Activated CD4-positive, alpha-beta T cell treated with anti-CD3 and anti-CD28 coated beads, Interleukin-2, amount 10 ng/mL, durations not matched to agents 7 days and 5 days (primary cell): ENCODE results near the gene SH3RF3. TPM values are rescaled to one million over a fixed set of nuclear protein-coding genes. Genes with fewer than 3 reads are reported as not detected.

Experiments
- CTCF ChIA-PET: fragments of 350-600 bp; sonication (Branson Sonifier 250); formaldehyde crosslinking; loops from one replicate; lab custom pipeline; 2021; ENCODE audit warnings: antibody characterized with exemption; lab: Charles Lee
- POLR2A ChIA-PET: fragments of 350-600 bp; sonication (Branson Sonifier 250); formaldehyde crosslinking; loops from one replicate; lab custom pipeline; 2021; ENCODE audit warnings: antibody characterized with exemption; lab: Charles Lee
- DNase-seq: peaks from one replicate; pipeline ENCODE4 v3.0.0-alpha.2; 2020
- H3K27ac Mint-ChIP-seq: one replicate; pipeline ENCODE4 v1.8.0; 2021; ENCODE audit warnings: mild to moderate bottlenecking, moderate library complexity, mixed read lengths
- H3K27me3 Mint-ChIP-seq: one replicate; pipeline ENCODE4 v1.8.0; 2021; ENCODE audit warnings: mixed read lengths
- H3K36me3 Mint-ChIP-seq: one replicate; pipeline ENCODE4 v1.8.0; 2021; ENCODE audit warnings: low read depth, mixed read lengths
- H3K4me1 Mint-ChIP-seq: one replicate; pipeline ENCODE4 v1.8.0; 2021; ENCODE audit warnings: mixed read lengths
- H3K4me3 Mint-ChIP-seq: one replicate; pipeline ENCODE4 v1.8.0; 2021; ENCODE audit warnings: mild to moderate bottlenecking, moderate library complexity, mixed read lengths
- H3K9me3 Mint-ChIP-seq: one replicate; pipeline ENCODE4 v1.8.0; 2021; ENCODE audit warnings: mixed read lengths
- total RNA-seq, 2 experiments: library from RNA; stranded (reverse); gene quantifications; one replicate each; pipeline ENCODE4 v1.2.3, GENCODE V29; 2021

Gene SH3RF3
- total RNA-seq, 2 experiments from 2014 or later, result 0.08 to 0.17 TPM

- Mint-ChIP-seq H3K27ac (no peak overlapping the region), H3K27me3 (no peaks in the 10 kb centered on the region), H3K4me3 (no peak overlapping the region), H3K9me3 (peaks cover 3% of the 10 kb centered on the region), H3K4me1 (peaks cover 3% of the 10 kb centered on the region), H3K36me3 (no peaks in the 10 kb centered on the region)
- DNase-seq, result no peak
- ChIA-PET POLR2A (no interaction called here), CTCF (interaction anchor here (0.9 to 1.4 kb wide), 3 partner anchors 24 to 122 kb away, joined by 3 to 9 read pairs (median 4); no protein-coding TSS in a partner anchor)
Observed at GRCh38 chr2:109295070-109295780, 166.2 kb downstream of the SH3RF3 start.

GRCh38 chr2:109295781-109296117, 166.7 kb downstream of the SH3RF3 start:
- ChIA-PET CTCF (no interaction called here), POLR2A (no interaction called here)
- no peaks in the 10 kb centered on the region for H3K36me3 Mint-ChIP-seq
- no peaks in the 10 kb centered on the region for H3K27me3 Mint-ChIP-seq
- H3K4me1 Mint-ChIP-seq, result peaks cover 3% of the 10 kb centered on the region
- H3K4me3 Mint-ChIP-seq, result no peak overlapping the region
- no peak for DNase-seq
- peaks cover 3% of the 10 kb centered on the region for H3K9me3 Mint-ChIP-seq
- H3K27ac Mint-ChIP-seq, result no peak overlapping the region

GRCh38 chr2:109297566-109298490, 168.8 kb downstream of the SH3RF3 start:
- no peak for DNase-seq
- peaks cover 3% of the 10 kb centered on the region for H3K9me3 Mint-ChIP-seq
- H3K36me3 Mint-ChIP-seq, result no peaks in the 10 kb centered on the region
- H3K27ac Mint-ChIP-seq, result no peak overlapping the region
- ChIA-PET POLR2A (no interaction called here), CTCF (interaction anchor here (0.6 kb wide), 1 partner anchor 101 kb away, joined by 5 read pairs; no protein-coding TSS in a partner anchor)
- no peak overlapping the region for H3K4me3 Mint-ChIP-seq
- peaks cover 3% of the 10 kb centered on the region for H3K4me1 Mint-ChIP-seq
- H3K27me3 Mint-ChIP-seq, result no peaks in the 10 kb centered on the region

GRCh38 chr2:109298851-109299250, 169.8 kb downstream of the SH3RF3 start:
- POLR2A ChIA-PET, result no interaction called here
- no peaks in the 10 kb centered on the region for H3K36me3 Mint-ChIP-seq
- H3K9me3 Mint-ChIP-seq, result peaks cover 3% of the 10 kb centered on the region
- no peak for DNase-seq
- CTCF ChIA-PET, result no interaction called here
- peaks cover 3% of the 10 kb centered on the region for H3K4me1 Mint-ChIP-seq
- H3K27me3 Mint-ChIP-seq, result no peaks in the 10 kb centered on the region
- H3K27ac Mint-ChIP-seq, result no peak overlapping the region
- H3K4me3 Mint-ChIP-seq, result no peak overlapping the region

- Mint-ChIP-seq H3K4me1 (peaks cover 2% of the 10 kb centered on the region), H3K27me3 (peaks cover 2% of the 10 kb centered on the region), H3K36me3 (no peaks in the 10 kb centered on the region), H3K9me3 (peaks cover 2% of the 10 kb centered on the region), H3K27ac (no peak overlapping the region), H3K4me3 (no peak overlapping the region)
- ChIA-PET POLR2A (no interaction called here), CTCF (no interaction called here)
- DNase-seq, result no peak
Observed at GRCh38 chr2:109299536-109299935, 170.5 kb downstream of the SH3RF3 start.

- Mint-ChIP-seq H3K4me1 (no peaks in the 10 kb centered on the region), H3K4me3 (no peak overlapping the region), H3K9me3 (no peaks in the 10 kb centered on the region), H3K27ac (no peak overlapping the region), H3K36me3 (no peaks in the 10 kb centered on the region), H3K27me3 (peaks cover 2% of the 10 kb centered on the region)
- ChIA-PET CTCF (no interaction called here), POLR2A (no interaction called here)
- DNase-seq, result no peak
Observed at GRCh38 chr2:109300582-109300981, 171.6 kb downstream of the SH3RF3 start.

- DNase-seq, result no peak
- CTCF ChIA-PET, result interaction anchor here (0.6 kb wide), 2 partner anchors 51 to 667 kb away, joined by 3 read pairs; no protein-coding TSS in a partner anchor
Observed at GRCh38 chr2:109301746-109302145, 172.7 kb downstream of the SH3RF3 start.

GRCh38 chr2:109302319-109302718, 173.3 kb downstream of the SH3RF3 start:
- peaks cover 4% of the 10 kb centered on the region for H3K27me3 Mint-ChIP-seq
- no peak overlapping the region for H3K4me3 Mint-ChIP-seq
- ChIA-PET POLR2A (no interaction called here), CTCF (interaction anchor here (0.6 kb wide), 1 partner anchor 667 kb away, joined by 3 read pairs; no protein-coding TSS in a partner anchor)
- no peaks in the 10 kb centered on the region for H3K36me3 Mint-ChIP-seq
- H3K27ac Mint-ChIP-seq, result no peak overlapping the region
- no peaks in the 10 kb centered on the region for H3K9me3 Mint-ChIP-seq
- no peaks in the 10 kb centered on the region for H3K4me1 Mint-ChIP-seq
- DNase-seq, result no peak

More at GRCh38 chr2:109301746-109302145, 172.7 kb downstream of the SH3RF3 start:
- H3K4me1 Mint-ChIP-seq, result no peaks in the 10 kb centered on the region
- peaks cover 3% of the 10 kb centered on the region for H3K27me3 Mint-ChIP-seq
- no peak overlapping the region for H3K27ac Mint-ChIP-seq
- H3K9me3 Mint-ChIP-seq, result no peaks in the 10 kb centered on the region
- POLR2A ChIA-PET, result no interaction called here
- no peaks in the 10 kb centered on the region for H3K36me3 Mint-ChIP-seq
- H3K4me3 Mint-ChIP-seq, result no peak overlapping the region

- Mint-ChIP-seq H3K9me3 (no peaks in the 10 kb centered on the region), H3K27ac (no peak overlapping the region), H3K36me3 (no peaks in the 10 kb centered on the region), H3K4me3 (no peak overlapping the region), H3K27me3 (peaks cover 4% of the 10 kb centered on the region), H3K4me1 (no peaks in the 10 kb centered on the region)
- CTCF ChIA-PET, result no interaction called here
- POLR2A ChIA-PET, result no interaction called here
- DNase-seq, result no peak
Observed at GRCh38 chr2:109304242-109304641, 175.2 kb downstream of the SH3RF3 start.

- Mint-ChIP-seq H3K36me3 (no peaks in the 10 kb centered on the region), H3K27ac (no peak overlapping the region), H3K27me3 (peaks cover 4% of the 10 kb centered on the region), H3K9me3 (no peaks in the 10 kb centered on the region), H3K4me3 (no peak overlapping the region), H3K4me1 (no peaks in the 10 kb centered on the region)
- no peak for DNase-seq
- POLR2A ChIA-PET, result no interaction called here
- CTCF ChIA-PET, result no interaction called here
Observed at GRCh38 chr2:109304731-109305470, 175.9 kb downstream of the SH3RF3 start.

GRCh38 chr2:109305490-109306167, 176.6 kb downstream of the SH3RF3 start:
- H3K4me1 Mint-ChIP-seq, result no peaks in the 10 kb centered on the region
- no peak overlapping the region for H3K27ac Mint-ChIP-seq

GRCh38 chr2:109306190-109306589, 177.2 kb downstream of the SH3RF3 start:
- no peak for DNase-seq
- H3K27me3 Mint-ChIP-seq, result peaks cover 4% of the 10 kb centered on the region
- no peak overlapping the region for H3K27ac Mint-ChIP-seq
- no peaks in the 10 kb centered on the region for H3K9me3 Mint-ChIP-seq
- no peaks in the 10 kb centered on the region for H3K36me3 Mint-ChIP-seq
- no peaks in the 10 kb centered on the region for H3K4me1 Mint-ChIP-seq
- H3K4me3 Mint-ChIP-seq, result no peak overlapping the region
- POLR2A ChIA-PET, result no interaction called here
- CTCF ChIA-PET, result no interaction called here

More at GRCh38 chr2:109305490-109306167, 176.6 kb downstream of the SH3RF3 start:
- H3K4me3 Mint-ChIP-seq, result no peak overlapping the region
- CTCF ChIA-PET, result no interaction called here
- POLR2A ChIA-PET, result no interaction called here
- peaks cover 4% of the 10 kb centered on the region for H3K27me3 Mint-ChIP-seq
- H3K36me3 Mint-ChIP-seq, result no peaks in the 10 kb centered on the region
- H3K9me3 Mint-ChIP-seq, result no peaks in the 10 kb centered on the region
- DNase-seq, result no peak
